BE2C (cell line): Measurements from ENCODE around the gene SMPX.

Experiments
- DNase-seq: peaks from one replicate; pipeline ENCODE4 v3.0.0-alpha.2; 2020
- H3K27me3 ChIP-seq: fragments of 250-450 bp; sonication (Bioruptor Pico); 2 replicates; pipeline ENCODE4 v1.5.1; 2020; ENCODE audit warnings: mild to moderate bottlenecking
- H3K36me3 ChIP-seq: fragments of 250-450 bp; sonication (Bioruptor Pico); 2 replicates; pipeline ENCODE4 v1.5.1; 2020; ENCODE audit warnings: mild to moderate bottlenecking
- H3K4me1 ChIP-seq: fragments of 250-450 bp; sonication (Bioruptor Pico); 2 replicates; pipeline ENCODE4 v1.5.1; 2020
- H3K4me3 ChIP-seq: 2 replicates; pipeline ENCODE4 v1.5.1; 2011; ENCODE audit warnings: low read depth, low read length
- H3K9me3 ChIP-seq: fragments of 250-450 bp; sonication (Bioruptor Pico); 2 replicates; pipeline ENCODE4 v1.5.1; 2020
- CTCF ChIP-seq: IDR thresholded peaks from 2 replicates; pipeline ENCODE4 v1.5.1; 2012; ENCODE audit warnings: mild to moderate bottlenecking, low read depth, low read length

The SMPX gene

GRCh38 chrX:21715825-21716224 lies 42.1 kb downstream of the SMPX start:
- Histone ChIP-seq H3K4me3 (no peak overlapping the region), H3K9me3 (no peaks in the 10 kb centered on the region), H3K27me3 (no peaks in the 10 kb centered on the region), H3K36me3 (no peaks in the 10 kb centered on the region), H3K4me1 (peaks cover 10% of the 10 kb centered on the region)
- peak; percentile 22 for DNase-seq
- no peak for TF ChIP-seq CTCF

- Histone ChIP-seq H3K36me3 (no peaks in the 10 kb centered on the region), H3K4me1 (peaks cover 10% of the 10 kb centered on the region), H3K27me3 (no peaks in the 10 kb centered on the region), H3K9me3 (no peaks in the 10 kb centered on the region), H3K4me3 (no peak overlapping the region)
- DNase-seq, result peak; percentile 39
- TF ChIP-seq CTCF, result no peak
Measured at GRCh38 chrX:21715337-21715736, 42.6 kb downstream of the SMPX start.

- no peak for TF ChIP-seq CTCF
- Histone ChIP-seq H3K4me1 (peaks cover 10% of the 10 kb centered on the region), H3K9me3 (no peaks in the 10 kb centered on the region)
Measured at GRCh38 chrX:21711848-21712197, 46.1 kb downstream of the SMPX start.

GRCh38 chrX:21711129-21711847 lies 46.6 kb downstream of the SMPX start:
- peaks cover 6% of the 10 kb centered on the region for H3K4me1 ChIP-seq
- no peaks in the 10 kb centered on the region for H3K27me3 ChIP-seq
- H3K4me3 ChIP-seq, result no peak overlapping the region
- no peak for TF ChIP-seq CTCF
- H3K9me3 ChIP-seq, result no peaks in the 10 kb centered on the region
- H3K36me3 ChIP-seq, result no peaks in the 10 kb centered on the region
- no peak for DNase-seq

More at GRCh38 chrX:21711848-21712197, 46.1 kb downstream of the SMPX start:
- Histone ChIP-seq H3K27me3 (no peaks in the 10 kb centered on the region), H3K36me3 (no peaks in the 10 kb centered on the region), H3K4me3 (no peak overlapping the region)
- no peak for DNase-seq

GRCh38 chrX:21708116-21708515 lies 49.8 kb downstream of the SMPX start:
- no peak for DNase-seq
- Histone ChIP-seq H3K27me3 (no peaks in the 10 kb centered on the region), H3K36me3 (no peaks in the 10 kb centered on the region), H3K9me3 (no peaks in the 10 kb centered on the region), H3K4me3 (no peak overlapping the region), H3K4me1 (no peaks in the 10 kb centered on the region)
- peak; percentile 46 for TF ChIP-seq CTCF

GRCh38 chrX:21705225-21705624 lies 52.7 kb downstream of the SMPX start:
- DNase-seq, result no peak
- H3K36me3 ChIP-seq, result no peaks in the 10 kb centered on the region
- TF ChIP-seq CTCF, result no peak
- peaks cover 8% of the 10 kb centered on the region for H3K4me1 ChIP-seq
- no peaks in the 10 kb centered on the region for H3K27me3 ChIP-seq
- H3K4me3 ChIP-seq, result no peak overlapping the region
- no peaks in the 10 kb centered on the region for H3K9me3 ChIP-seq
